Pons (tissue), 1 donor: ENCODE data around the gene CDKN2AIP.

Experiments
- DNase-seq: peaks from one replicate; pipeline ENCODE4 v3.0.0-alpha.2; 2016; ENCODE audit warnings: low spot score

The CDKN2AIP gene

GRCh38 chr4:183444214-183445096, at the start of gene CDKN2AIP:
CDKN2AIP (plus strand) TSS chr4:183444636; CDS start chr4:183444798, 162 bp downstream.
- DNase-seq = peak; percentile 93

DNA sequence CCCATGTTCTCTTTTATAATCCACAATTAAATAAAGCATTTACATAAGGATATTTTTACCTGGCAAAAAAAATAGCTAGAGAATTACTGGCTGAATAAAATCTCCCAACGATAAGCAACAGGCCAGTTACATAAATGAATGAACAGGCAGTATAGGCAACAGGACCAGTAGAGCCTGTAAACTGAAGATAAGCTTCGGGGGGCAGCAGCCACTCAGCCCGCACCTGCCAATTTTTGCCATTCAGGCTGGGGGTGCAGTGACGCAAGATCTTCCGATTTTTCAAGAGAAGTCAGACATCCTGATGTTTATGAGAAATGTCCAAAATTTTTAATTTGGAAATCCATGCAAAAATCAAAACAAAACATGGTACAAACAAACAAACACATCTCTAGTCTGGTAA, 49.0 kb upstream of the CDKN2AIP start:
- no peak for DNase-seq

DNA sequence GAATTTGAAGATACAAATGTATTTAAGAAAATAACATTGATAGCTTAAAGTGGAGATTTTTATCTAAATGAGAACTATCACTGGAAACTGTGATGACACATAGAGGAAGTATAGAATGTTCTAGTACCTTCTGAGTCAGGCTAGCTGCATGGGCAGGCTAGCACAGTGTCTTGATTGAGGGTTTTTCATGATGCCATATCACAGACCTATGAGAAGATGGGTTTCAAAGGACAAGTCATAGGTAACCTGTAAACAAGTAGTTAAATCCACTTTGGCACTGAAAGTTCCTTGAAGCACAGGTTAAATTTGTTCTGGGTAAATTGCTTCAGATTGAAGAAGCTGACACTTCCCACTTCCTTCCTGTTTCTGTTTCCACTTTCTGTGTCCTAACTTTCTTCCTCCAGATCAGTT, 48.2 kb upstream of the CDKN2AIP start:
- DNase-seq = peak; percentile 65

DNA sequence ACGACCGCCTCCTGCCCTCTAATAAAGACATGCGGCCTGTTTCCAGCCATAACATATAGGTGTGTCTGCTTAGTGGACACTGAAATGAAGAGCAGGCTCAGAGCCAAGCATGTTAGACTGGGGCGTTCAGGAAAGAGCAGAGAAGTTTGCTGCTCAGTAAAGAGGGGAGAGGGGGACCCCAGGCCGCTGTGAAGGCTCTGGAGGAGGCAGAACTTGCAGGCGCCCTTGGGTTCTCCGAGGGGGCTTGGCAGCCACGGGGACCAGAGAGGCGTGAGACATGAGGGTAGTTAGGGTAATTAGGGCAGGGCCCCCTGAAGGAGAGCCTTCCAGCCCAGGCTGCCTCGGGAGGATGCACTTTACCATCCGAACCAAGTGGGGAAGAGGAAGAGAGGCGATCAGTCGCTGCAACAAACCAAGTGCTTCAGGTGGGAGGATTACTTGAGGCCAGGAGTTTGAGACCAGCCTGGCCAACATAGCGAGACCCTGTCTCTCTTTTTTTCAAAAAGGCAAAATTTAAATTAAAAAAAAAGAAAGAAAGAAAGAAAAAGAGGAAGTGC, 46.6 kb upstream of the CDKN2AIP start:
- no peak for DNase-seq

DNA sequence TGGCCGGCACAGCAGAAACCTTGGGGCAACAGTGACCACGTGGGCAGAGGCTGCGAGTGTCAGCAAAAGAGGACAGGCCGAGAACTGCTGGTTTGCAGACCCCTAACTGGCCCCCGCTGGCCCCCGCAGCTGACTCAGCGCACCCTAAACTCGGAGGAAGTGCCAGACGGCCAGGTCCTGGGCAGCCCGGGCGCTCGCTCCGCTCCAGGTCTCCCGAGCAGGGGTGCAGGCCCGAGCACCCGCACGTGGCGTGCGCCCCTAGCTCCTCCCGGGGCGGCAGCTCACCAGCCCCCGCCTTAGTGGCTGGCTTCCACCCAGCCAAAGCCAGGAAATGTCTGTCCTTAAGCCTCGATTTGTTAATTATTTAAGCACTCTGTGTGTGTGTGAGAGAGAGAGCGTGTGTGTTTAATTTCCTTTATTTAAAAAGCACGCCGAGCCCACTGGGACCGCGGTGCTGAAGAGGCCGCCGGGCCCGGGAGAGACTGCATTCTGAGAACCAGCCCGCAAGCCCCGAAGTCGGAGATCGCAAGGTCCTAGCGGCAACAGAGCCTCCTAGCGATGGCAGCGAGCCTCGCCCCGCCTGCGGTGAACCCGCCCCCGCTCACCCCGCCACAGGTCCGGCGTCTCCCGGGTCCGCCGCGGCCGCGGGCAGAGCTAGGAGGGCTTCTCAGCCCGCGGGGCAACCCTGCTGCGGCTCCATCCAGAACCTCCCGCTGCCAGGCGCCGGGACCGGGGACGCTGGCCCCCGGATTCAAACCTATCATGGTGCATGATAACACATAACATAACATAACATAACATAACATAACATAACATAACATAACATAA, 45.9 kb upstream of the CDKN2AIP start:
- peak; percentile 56 for DNase-seq

DNA sequence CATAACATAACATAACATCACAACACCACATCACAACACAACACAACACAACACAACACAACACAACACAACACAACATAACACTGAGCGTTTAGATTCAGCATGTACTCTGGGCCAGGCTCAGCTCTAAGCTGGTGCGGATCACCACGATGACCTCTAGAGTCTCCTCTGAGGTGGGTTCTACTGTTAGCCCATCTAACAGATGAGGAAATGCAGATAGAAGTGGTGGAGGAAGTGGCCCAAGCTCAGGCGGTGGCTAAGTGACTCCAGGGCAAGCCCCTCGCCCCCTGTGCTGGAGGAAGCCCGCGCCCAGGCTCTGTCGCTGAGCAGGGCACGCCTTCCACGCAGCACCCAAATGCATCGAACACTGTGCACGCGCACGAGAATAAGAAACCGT, 45.3 kb upstream of the CDKN2AIP start:
- DNase-seq = no peak

DNA sequence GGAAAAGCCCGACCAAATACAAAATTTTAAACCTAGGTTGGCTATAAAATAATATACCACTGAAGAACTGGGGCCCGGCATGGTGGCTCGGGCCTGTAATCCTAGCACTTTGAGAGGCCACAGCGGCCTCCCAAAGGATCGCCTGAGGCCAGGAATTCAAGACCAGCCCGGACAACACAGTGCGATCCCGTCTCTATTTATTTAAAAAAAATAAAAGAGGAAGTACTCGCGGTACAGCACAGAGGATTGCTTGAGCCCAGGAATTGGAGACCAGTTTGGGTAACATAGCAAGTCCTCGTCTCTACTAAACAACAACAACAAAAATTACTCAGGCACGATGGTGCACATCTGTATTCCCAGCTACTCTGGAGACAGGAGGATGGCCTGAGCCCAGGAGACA, 44.8 kb upstream of the CDKN2AIP start:
- no peak for DNase-seq

DNA sequence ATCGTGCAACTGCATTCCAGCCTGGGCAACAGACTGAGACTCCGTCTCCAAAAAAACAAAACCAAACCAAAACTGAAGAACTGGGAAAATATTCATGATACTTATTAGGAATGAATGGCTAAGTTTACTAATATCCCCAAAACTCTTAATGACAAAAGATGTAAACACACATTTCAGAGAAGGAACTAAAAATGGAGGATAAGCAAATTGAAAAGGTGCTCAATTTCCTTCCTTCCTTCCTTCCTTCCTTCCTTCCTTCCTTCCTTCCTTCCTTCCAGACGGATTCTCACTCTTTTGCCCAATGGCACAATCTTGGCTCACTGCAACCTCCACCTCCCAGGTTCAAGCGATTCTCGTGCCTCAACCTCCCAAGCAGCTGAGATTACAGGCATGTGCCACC, 44.4 kb upstream of the CDKN2AIP start:
- DNase-seq = no peak

DNA sequence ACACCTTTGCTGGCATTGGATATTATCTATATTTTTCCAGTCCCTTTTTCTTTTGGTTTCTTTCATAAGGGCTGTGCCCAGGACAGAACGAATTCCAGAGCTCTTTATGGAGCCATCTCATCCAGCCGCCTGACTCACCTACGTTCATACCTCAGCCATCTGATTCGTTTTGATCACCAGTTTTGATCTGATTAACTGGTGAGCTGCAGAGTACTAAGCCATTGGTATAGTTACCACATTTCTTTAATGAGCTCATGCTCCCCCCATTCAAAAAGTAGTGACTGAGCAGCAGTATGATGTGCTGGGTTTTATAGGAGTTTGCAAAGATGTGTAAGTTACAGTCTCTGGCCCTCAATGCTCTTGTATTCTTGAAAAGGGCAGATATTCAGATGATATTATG, 43.0 kb upstream of the CDKN2AIP start:
- DNase-seq = no peak

DNA sequence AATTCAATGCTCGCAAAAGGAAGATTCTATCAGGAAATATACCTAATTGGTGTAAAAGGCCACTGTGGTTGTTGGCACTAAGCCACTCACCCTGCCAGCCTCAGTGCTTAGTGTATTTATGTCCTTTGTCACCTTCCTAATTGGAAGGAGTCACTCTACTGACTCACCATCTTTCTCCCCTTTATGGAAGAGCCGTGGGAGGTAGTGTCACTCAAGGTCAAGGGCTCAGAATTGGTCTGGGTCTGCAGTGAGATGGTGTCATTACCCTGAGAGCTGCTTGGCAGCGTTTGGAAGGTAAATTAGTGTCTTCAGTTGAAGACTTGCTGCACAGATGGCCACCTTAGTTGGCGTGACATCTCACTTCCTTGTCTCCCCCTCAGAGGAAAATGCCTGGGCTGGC, 41.7 kb upstream of the CDKN2AIP start:
- no peak for DNase-seq

- no peak for DNase-seq
Measured at GRCh38 chr4:183403486-183403885, 41.0 kb upstream of the CDKN2AIP start.

- no peak for DNase-seq
Measured at GRCh38 chr4:183403961-183404360, 40.5 kb upstream of the CDKN2AIP start.

DNA sequence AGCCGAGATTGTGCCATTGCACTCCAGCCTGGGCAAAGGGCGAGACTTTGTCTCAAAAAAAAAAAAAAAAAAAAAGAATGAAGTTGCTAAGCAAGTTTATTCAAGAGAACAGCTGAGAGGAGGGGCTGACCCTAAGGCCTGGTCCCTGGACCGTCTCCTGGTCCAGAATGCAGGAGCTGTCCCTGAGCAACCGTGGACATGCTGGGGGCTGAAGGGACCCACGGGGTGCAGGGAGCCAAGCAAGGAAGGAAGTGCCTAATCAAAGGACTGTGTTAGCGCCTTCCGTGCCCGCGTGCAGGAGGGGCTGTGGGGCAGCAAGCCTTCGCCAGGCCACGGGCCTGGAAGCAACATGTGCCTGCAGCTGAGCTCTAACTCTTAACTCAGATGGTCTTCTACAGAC, 39.1 kb upstream of the CDKN2AIP start:
- no peak for DNase-seq

GRCh38 chr4:183407128-183407585, 37.3 kb upstream of the CDKN2AIP start:
- peak; percentile 94 for DNase-seq

DNA sequence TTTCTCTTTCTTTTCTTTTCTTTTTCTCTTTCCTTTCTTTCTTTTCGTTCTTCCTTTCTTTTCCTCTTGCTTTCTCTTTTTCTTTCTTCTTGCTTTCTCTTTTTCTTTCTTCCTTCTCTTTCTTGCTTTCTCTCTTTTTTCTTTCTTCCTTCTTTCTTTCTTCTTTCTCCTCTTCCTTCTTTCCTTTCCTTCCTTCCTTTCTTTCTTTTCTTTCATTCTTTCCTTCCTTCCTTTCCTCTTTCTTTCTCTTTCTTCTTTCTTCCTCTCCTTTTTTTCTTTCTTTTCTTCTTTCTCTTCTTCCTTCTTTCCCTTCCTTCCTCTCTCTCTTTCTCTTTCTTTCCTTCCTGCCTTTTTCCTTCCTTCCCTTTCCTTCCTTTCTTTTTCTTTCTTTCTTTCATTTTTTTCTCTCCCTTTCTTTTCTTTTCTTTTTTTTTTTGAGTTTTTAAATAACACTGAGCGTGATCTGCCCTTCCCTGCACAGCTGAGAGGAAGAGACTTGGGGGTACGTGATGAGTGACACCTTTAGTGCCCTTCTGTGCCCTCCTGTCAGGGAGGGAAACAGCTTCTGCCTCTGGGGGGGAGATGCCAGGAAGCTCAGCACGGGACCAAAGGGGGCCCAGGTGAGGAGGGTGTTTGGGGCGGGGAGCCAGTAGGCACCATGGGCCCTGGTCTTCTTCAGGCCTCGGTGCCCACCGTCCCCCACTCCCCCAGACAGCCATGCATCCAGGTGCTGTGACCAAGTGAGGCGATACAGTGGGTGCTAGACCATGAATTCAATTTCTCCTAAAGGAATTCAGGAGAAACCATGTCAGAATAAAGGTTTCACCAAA, 36.6 kb upstream of the CDKN2AIP start:
- no peak for DNase-seq

DNA sequence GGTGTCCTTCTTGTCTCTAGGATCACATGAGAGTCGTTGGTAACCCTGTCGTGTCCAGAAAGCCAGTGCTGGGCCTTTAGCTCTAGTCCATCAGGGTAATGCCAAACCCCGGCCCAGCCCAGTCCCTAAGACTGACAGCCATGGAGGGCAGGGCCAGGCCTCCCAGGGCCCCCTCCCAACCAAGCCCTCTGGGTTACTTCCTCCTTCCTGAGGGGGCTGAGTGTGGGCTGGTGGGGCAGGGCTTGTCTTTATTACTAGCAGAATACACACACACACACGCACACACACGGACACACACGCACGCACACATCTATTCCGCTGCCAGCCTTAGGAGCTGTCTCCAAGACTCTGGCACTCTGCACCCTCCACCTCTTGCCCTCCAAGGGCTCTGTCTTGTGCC, 35.6 kb upstream of the CDKN2AIP start:
- no peak for DNase-seq

DNA sequence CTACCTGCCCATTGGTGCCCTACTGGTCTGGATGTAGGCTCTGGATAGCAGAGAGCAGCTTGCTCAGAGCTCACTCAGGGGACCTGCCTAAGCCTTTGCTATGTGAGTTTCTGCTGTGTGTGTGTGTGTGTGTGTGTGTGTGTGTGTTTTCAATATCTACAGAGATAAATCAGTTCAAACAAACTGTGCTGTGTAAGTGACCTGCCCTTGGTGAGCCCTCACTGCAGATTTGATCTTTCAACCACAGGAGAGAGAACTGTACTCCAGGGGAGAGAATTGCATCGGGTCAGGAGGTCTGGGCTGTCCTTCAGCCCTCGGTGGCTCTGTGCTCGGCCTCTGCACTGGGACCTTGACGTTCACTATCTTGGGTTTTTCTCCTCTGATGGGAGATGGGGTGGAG, 35.0 kb upstream of the CDKN2AIP start:
- no peak for DNase-seq

DNA sequence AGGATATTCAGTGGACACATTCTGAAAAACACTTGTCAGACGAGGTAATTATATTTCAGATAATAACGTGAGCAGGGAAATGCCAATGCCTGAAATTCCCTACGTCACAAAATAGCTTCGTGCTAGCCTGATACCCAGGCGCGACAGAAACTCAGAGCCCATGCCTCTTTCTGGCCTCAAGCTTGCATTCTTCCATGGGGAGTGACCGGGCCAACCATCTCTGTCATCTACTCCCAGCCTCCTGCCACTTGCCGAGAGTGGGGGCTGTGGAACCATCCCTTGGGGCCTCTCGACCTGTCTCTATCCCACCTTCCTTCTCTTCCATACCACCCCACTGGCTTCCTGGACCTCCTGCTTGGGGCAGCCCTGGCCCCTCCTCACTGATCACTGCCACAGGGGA, 34.5 kb upstream of the CDKN2AIP start:
- DNase-seq = no peak

- no peak for DNase-seq
Measured at GRCh38 chr4:183411291-183411861, 33.1 kb upstream of the CDKN2AIP start.

GRCh38 chr4:183412821-183413220, 31.6 kb upstream of the CDKN2AIP start:
- DNase-seq = no peak
